Measurements from ENCODE around the gene ACIN1. TPM values are rescaled to one million over a fixed set of nuclear protein-coding genes. Genes with fewer than 3 reads are reported as not detected.

The ACIN1 gene
- total and polyA plus RNA-seq, 9 of the 15 experiments (the other 6 are each of a cell fraction or from before 2014, with no cell fraction given): 5.0 to 196 (median 129) TPM

- TF ChIP-seq, protein P1, sequence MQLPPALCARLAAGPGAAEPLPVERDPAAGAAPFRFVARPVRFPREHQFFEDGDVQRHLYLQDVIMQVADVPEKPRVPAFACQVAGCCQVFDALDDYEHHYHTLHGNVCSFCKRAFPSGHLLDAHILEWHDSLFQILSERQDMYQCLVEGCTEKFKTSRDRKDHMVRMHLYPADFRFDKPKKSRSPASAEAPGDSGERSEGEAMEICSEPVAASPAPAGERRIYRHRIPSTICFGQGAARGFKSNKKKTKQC (CRISPR knock-in tag; IDR thresholded peaks at IDR 0.05): peak; percentile 65; the same call in 1 of the 2 replicates
- TF ChIP-seq HNRNPK (IDR thresholded peaks at IDR 0.05; ENCODE audit: low read depth, low read length, poor library complexity, severe bottlenecking) (no peak), HINFP (tag; conservative IDR thresholded peaks at IDR 0.05; ENCODE audit: low read depth) (peak; percentile 99), CBX2 (IDR thresholded peaks at IDR 0.05; ENCODE audit: insufficient read depth, low read length, poor library complexity, severe bottlenecking) (no peak), MTA3 (IDR thresholded peaks at IDR 0.05; ENCODE audit: borderline replicate concordance) (peak; percentile 81; the same call in 1 of the 2 replicates), KLF10 (CRISPR knock-in tag; IDR thresholded peaks at IDR 0.05) (no peak), ZNF224 (CRISPR knock-in tag; IDR thresholded peaks at IDR 0.05) (no peak), ZNF445 (CRISPR knock-in tag; IDR thresholded peaks at IDR 0.05; ENCODE audit: low read depth) (no peak), CC2D1A (IDR thresholded peaks at IDR 0.05) (peak; percentile 99), OTX1 (CRISPR knock-in tag; IDR thresholded peaks at IDR 0.05) (0 out of 2 replicates have a peak, but pooled peaks have one; percentile 63), ZNF316 (IDR thresholded peaks at IDR 0.05) (no peak; the same call in 1 of the 2 replicates), ZNF639 (CRISPR knock-in tag; conservative IDR thresholded peaks at IDR 0.05 in 1 of 2, IDR thresholded peaks at IDR 0.05 in 1 of 2) (peak in 1 of 2 experiments; percentile 35; a peak in 2 of 4 replicates), TRIM24 (IDR thresholded peaks at IDR 0.05) (no peak), ZBTB34 (CRISPR knock-in tag; IDR thresholded peaks at IDR 0.05) (no peak), HDAC8 (tag; IDR thresholded peaks at IDR 0.05) (peak; percentile 49; the same call in 1 of the 2 replicates), ETV6 (IDR thresholded peaks at IDR 0.05; ENCODE audit: borderline replicate concordance in 1 of 2, low read depth in 2 of 2, low read length in 1 of 2) (no peak), ETV6 (CRISPR knock-in tag; IDR thresholded peaks at IDR 0.05; ENCODE audit: borderline replicate concordance) (no peak; the same call in 1 of the 2 replicates), ZNF3 (CRISPR knock-in tag; IDR thresholded peaks at IDR 0.05) (no peak), ZFX (CRISPR knock-in tag; IDR thresholded peaks at IDR 0.05) (peak; percentile 85), POLR2AphosphoS5 (IDR thresholded peaks at IDR 0.05; ENCODE audit: control insufficient read depth, insufficient read depth, low read depth, low read length) (peak; percentile 78; the same call in 1 of the 2 replicates), ETV5 (CRISPR knock-in tag; IDR thresholded peaks at IDR 0.05; ENCODE audit: low read depth) (peak; percentile 70), CREB1 (IDR thresholded peaks at IDR 0.05) (no peak), CREB1 (CRISPR knock-in tag; IDR thresholded peaks at IDR 0.05) (peak; percentile 60; the same call in 1 of the 2 replicates)
These were observed at the start of gene ACIN1 (continued) for GRCh38 chr14:23094666-23095195.

Data from K562 (cell line).